Coronary artery (tissue), 2 donors: ENCODE results near the gene CDHR3.

ENCODE experiments used
- DNase-seq: peaks from one replicate; pipeline ENCODE4 v3.0.0-alpha.2; 2017; ENCODE audit warnings: low spot score
- H3K27ac ChIP-seq, 2 donors: fragments of 200-600 bp; sonication (generic); one replicate each; pipeline ENCODE4 v1.5.1; 2016 to 2019
- H3K4me3 ChIP-seq: fragments of 200-600 bp; sonication (generic); 2 replicates; pipeline ENCODE4 v1.5.1; 2016; ENCODE audit warnings: mild to moderate bottlenecking, moderate library complexity
- CTCF ChIP-seq: fragments of 200-600 bp; sonication (generic); IDR thresholded peaks from one replicate; pipeline ENCODE4 v1.5.1; 2019; ENCODE audit warnings: antibody characterized with exemption

Gene CDHR3, protein sequence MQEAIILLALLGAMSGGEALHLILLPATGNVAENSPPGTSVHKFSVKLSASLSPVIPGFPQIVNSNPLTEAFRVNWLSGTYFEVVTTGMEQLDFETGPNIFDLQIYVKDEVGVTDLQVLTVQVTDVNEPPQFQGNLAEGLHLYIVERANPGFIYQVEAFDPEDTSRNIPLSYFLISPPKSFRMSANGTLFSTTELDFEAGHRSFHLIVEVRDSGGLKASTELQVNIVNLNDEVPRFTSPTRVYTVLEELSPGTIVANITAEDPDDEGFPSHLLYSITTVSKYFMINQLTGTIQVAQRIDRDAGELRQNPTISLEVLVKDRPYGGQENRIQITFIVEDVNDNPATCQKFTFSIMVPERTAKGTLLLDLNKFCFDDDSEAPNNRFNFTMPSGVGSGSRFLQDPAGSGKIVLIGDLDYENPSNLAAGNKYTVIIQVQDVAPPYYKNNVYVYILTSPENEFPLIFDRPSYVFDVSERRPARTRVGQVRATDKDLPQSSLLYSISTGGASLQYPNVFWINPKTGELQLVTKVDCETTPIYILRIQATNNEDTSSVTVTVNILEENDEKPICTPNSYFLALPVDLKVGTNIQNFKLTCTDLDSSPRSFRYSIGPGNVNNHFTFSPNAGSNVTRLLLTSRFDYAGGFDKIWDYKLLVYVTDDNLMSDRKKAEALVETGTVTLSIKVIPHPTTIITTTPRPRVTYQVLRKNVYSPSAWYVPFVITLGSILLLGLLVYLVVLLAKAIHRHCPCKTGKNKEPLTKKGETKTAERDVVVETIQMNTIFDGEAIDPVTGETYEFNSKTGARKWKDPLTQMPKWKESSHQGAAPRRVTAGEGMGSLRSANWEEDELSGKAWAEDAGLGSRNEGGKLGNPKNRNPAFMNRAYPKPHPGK

GRCh38 chr7:105963038-105963667 is at the start of gene CDHR3:
Gene CDHR3, plus strand, starts transcription at chr7:105963264. Its CDS starts 55 bp downstream, at chr7:105963319.
- no peak for DNase-seq
- H3K27ac ChIP-seq = no peak within 1 kb of the TSS
- no peak for TF ChIP-seq CTCF
- no peak within 1 kb of the TSS for H3K4me3 ChIP-seq

DNA sequence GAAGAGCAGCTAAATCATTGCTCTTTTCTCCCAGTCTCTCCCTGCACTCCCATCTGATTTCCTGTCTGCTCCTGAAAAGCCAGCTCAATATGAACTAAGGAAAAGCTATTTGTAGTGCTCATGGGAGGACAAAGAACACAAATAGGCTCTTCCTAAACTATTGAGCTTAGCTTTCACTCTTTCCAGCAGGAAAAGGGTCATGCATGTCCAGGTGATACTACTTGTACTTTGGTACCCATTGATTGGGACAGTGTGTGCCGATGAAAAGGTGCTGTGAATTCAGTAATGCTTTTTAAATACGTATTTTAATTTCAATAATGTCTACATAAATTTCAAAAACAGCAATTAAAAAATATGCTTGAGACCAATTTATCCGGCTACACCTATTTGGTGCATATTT is 49.1 kb upstream of the CDHR3 start:
- TF ChIP-seq CTCF = no peak
- Histone ChIP-seq H3K27ac (no peak overlapping the region), H3K4me3 (no peak overlapping the region)
- DNase-seq = no peak

DNA sequence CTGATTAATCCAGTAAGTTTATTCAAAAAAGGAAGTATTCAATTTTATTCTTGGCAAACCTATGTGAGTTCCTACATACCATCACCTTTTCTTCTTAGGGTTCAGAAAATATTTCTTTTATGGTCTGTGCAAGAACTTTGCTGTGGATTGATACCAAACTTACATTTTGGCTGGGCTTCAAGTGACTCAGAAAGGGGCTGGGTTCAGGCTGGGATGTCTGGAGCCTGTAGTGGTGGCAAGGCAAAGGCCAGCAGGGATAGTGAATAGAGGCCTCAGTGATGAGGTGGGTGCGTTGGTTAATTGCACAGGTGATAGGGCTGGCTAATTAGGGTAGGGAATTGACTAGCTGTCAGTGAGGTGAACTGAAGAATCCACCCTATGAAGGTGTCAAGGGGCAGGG is 46.5 kb upstream of the CDHR3 start:
- no peak for DNase-seq
- no peak for TF ChIP-seq CTCF
- Histone ChIP-seq H3K4me3 (no peak overlapping the region), H3K27ac (no peak overlapping the region)

DNA sequence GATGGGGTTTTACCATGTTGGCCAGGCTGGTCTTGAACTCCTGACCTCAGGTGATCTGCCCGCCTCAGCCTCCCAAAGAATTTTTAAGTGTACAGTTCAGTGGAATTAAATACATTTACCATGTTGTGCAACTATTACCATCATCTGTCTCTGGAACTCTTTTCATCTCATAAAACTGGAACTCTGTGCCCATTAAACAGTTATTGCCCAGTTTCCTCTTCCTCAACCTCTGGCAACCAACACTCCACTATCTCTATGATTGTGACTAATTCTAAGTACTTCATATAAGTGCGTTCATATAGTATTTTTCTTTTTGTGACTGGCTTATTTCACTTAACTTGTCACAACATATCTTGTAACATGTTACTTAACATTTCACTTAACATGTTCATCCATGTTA is 45.4 kb upstream of the CDHR3 start:
- Histone ChIP-seq H3K27ac (no peak overlapping the region), H3K4me3 (no peak overlapping the region)
- no peak for TF ChIP-seq CTCF
- no peak for DNase-seq

- TF ChIP-seq CTCF = no peak
- H3K27ac ChIP-seq = no peak overlapping the region
- no peak for DNase-seq
- H3K4me3 ChIP-seq = no peak overlapping the region
Observed at GRCh38 chr7:105920766-105921165, 42.3 kb upstream of the CDHR3 start.

DNA sequence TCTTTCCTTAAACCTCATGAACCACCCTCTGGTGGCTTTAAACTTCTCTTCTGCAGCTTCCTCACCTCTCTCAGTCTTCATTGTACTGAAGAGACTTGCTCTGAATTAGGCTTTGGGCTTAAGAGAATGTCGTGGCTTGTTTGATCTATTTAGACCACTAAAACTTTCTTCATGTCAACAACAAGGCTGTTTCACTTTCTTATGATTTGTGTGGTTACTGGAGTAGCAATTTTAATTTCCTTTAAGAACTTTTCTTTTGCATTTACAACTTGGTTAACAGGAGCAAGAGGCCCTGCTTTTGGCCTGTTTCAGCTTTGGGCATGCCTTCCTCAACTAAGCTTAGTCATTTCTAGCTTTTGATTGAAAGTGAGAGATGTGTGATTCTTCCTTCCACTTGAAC is 38.1 kb upstream of the CDHR3 start:
- H3K27ac ChIP-seq = no peak overlapping the region

More for the DNA sequence above, 38.1 kb upstream of the CDHR3 start:
- H3K4me3 ChIP-seq = no peak overlapping the region
- no peak for TF ChIP-seq CTCF
- no peak for DNase-seq
